Epithelial cell of alveolus of lung (primary cell): ENCODE data around the gene EXOSC7. TPM values are rescaled to one million over a fixed set of nuclear protein-coding genes. Genes with fewer than 3 reads are reported as not detected.

Source experiments
- total RNA-seq: library from RNA; depleted of rRNA; stranded (reverse); fragments of >200 nt; gene quantifications from 2 replicates; pipeline ENCODE4 v1.2.1, GENCODE V29; 2015

The EXOSC7 gene
- 30.4 and 35.0 TPM in 2 replicates for total RNA-seq

DNA sequence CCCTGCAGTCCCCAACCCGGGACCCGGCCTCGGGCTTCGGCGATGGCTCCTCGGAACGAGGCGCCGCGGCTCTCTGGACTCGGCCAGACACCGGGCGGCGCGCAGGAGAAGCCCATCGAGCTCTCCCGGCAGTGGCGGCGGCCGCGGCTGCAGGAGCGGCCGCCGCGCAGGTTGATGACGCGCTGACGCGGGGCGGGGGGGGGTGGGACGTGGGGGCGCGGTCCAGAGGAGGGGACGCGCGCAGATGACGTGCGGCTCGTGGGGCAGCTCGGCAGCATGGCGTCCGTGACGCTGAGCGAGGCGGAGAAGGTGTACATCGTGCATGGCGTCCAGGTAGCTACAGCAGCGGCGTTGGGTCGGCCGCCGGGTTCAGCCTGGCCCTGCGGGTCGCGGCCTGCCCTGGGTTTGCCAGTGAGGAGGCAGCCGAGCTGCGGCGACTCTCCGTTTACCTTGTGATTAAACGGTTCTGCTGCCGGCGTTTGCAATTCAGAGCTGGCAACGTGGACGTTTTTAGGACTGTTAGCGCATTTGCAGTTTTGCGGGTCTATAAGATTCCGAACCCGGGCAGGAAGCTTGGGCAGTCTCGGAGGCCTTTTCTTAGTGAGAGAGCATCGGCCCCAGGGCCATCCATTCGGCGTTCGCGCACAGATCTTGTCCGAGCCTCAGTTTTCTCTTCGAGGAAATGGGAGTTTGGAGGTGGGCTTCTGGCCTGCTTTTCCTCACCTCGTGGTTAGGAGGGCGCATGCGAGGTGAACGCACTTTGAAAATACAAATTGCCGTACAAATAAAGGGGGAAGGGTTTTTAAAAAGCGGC lies at the start of gene EXOSC7, which contains the start of gene ZDHHC3:
Gene EXOSC7, plus strand, starts transcription at position 243 of the 814 bp plus-strand sequence. Its CDS starts 34 bp downstream, at position 277.
Gene ZDHHC3, minus strand, starts transcription at position 173 of the 814 bp plus-strand sequence. CDS start 16,738 bp downstream, outside the sequence.

DNA sequence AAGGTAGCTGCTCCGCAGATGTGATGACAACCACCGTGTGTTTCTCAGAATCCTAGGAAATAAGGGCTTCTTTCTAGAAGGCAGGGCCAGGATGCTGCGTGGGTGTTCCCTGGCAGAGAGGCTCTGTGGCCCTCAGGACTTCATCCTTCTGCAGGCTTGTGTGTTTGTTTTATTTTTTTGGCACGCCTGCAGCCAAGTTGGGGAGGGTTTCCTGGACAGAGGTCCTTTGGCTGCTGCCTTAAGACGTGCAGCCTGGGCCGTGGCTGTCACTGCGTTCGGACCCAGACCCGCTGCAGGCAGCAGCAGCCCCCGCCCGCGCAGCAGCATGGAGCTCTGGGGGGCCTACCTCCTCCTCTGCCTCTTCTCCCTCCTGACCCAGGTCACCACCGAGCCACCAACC lies 50.0 kb downstream of the EXOSC7 start, which contains the start of gene CLEC3B:
Gene CLEC3B, plus strand, starts transcription at position 266 of the 400 bp plus-strand sequence. Its CDS starts 60 bp downstream, at position 326.

Other genes with a start within 250 kb of the EXOSC7 start
- gene ZNF501, start 246.6 kb upstream of the EXOSC7 start, total RNA-seq: 4.7 and 11.4 TPM in 2 replicates
- 16.4 and 27.5 TPM in 2 replicates for gene KIAA1143, start 214.6 kb upstream of the EXOSC7 start, total RNA-seq
- gene KIF15, start 214.4 kb upstream of the EXOSC7 start, total RNA-seq: 4.9 and 7.6 TPM in 2 replicates
- 23.3 and 42.2 TPM in 2 replicates for gene TMEM42, start 114.3 kb upstream of the EXOSC7 start, total RNA-seq
- gene TGM4, start 101.6 kb upstream of the EXOSC7 start, total RNA-seq: not detected in 2 replicates
- gene ZDHHC3, start 70 bp upstream of the EXOSC7 start, total RNA-seq: 60.0 and 73.9 TPM in 2 replicates
- gene CLEC3B, start 50.1 kb downstream of the EXOSC7 start, total RNA-seq: 0.52 and 1.7 TPM in 2 replicates
- 19.2 and 76.2 TPM in 2 replicates for gene CDCP1, start 170.1 kb downstream of the EXOSC7 start, total RNA-seq